Trophoblast cell (in vitro differentiated cells and primary cell): ENCODE data around the gene TOM1L2.

Source experiments
- DNase-seq, 2 donors: peaks; one replicate each; pipeline ENCODE4 v3.0.0-alpha.2; 2016
- H2AFZ ChIP-seq: 2 replicates; pipeline ENCODE4 v1.6.1; 2013; ENCODE audit warnings: low read length, moderate library complexity, mild to moderate bottlenecking; ENCODE audit not compliant: insufficient read depth, poor library complexity
- H2AK5ac ChIP-seq: 2 replicates; pipeline ENCODE4 v1.6.1; 2013; ENCODE audit warnings: mild to moderate bottlenecking, low read length
- H2BK120ac ChIP-seq: 2 replicates; pipeline ENCODE4 v1.6.1; 2013; ENCODE audit warnings: low read length, mild to moderate bottlenecking, moderate library complexity; ENCODE audit not compliant: insufficient read depth, poor library complexity
- H2BK12ac ChIP-seq: 2 replicates; pipeline ENCODE4 v1.6.1; 2013; ENCODE audit warnings: mild to moderate bottlenecking, low read length, moderate library complexity
- H2BK5ac ChIP-seq: 2 replicates; pipeline ENCODE4 v1.6.1; 2013; ENCODE audit warnings: low read length, low read depth, moderate library complexity, mild to moderate bottlenecking; ENCODE audit not compliant: poor library complexity
- H3K14ac ChIP-seq: 2 replicates; pipeline ENCODE4 v1.6.1; 2013; ENCODE audit warnings: mild to moderate bottlenecking, low read length
- H3K18ac ChIP-seq: 2 replicates; pipeline ENCODE4 v1.6.1; 2013; ENCODE audit warnings: mild to moderate bottlenecking, low read length
- H3K23ac ChIP-seq: 2 replicates; pipeline ENCODE4 v1.6.1; 2013; ENCODE audit warnings: low read length
- H3K27ac ChIP-seq: 2 replicates; pipeline ENCODE4 v1.5.1; 2013; ENCODE audit warnings: low read depth, mild to moderate bottlenecking, inconsistent platforms, low read length, moderate library complexity
- H3K27me3 ChIP-seq: 2 replicates; pipeline ENCODE4 v1.6.1; 2013; ENCODE audit warnings: inconsistent platforms, mild to moderate bottlenecking, low read length, moderate library complexity; ENCODE audit not compliant: insufficient read depth
- H3K36me3 ChIP-seq, 2 experiments: 1 replicate in 1 of 2; 2 replicates in 1 of 2; pipeline ENCODE4 v1.6.1; 2013; ENCODE audit warnings: low read length in 2 of 2, mild to moderate bottlenecking in 2 of 2, moderate library complexity in 1 of 2; ENCODE audit not compliant: insufficient read depth in 2 of 2, control insufficient read depth in 1 of 2
- H3K4ac ChIP-seq: 2 replicates; pipeline ENCODE4 v1.6.1; 2013; ENCODE audit warnings: low read depth, mild to moderate bottlenecking, low read length, moderate library complexity
- H3K4me1 ChIP-seq, 2 experiments: 1 replicate in 1 of 2; 2 replicates in 1 of 2; pipeline ENCODE4 v1.6.1; 2013; ENCODE audit warnings: low read length in 2 of 2, mild to moderate bottlenecking in 2 of 2, moderate library complexity in 1 of 2; ENCODE audit not compliant: insufficient read depth in 2 of 2, control insufficient read depth in 1 of 2
- H3K4me2 ChIP-seq: 2 replicates; pipeline ENCODE4 v1.6.1; 2013; ENCODE audit warnings: inconsistent platforms, mild to moderate bottlenecking, low read length, moderate library complexity
- H3K4me3 ChIP-seq: 2 replicates; pipeline ENCODE4 v1.5.1; 2013; ENCODE audit warnings: mild to moderate bottlenecking, low read depth, low read length, inconsistent platforms
- H3K79me1 ChIP-seq: one replicate; pipeline ENCODE4 v1.6.1; 2013; ENCODE audit warnings: low read length
- H3K79me2 ChIP-seq: 2 replicates; pipeline ENCODE4 v1.6.1; 2013; ENCODE audit warnings: low read length, mild to moderate bottlenecking; ENCODE audit not compliant: control insufficient read depth, insufficient read depth, poor library complexity
- H3K9ac ChIP-seq: 2 replicates; pipeline ENCODE4 v1.6.1; 2013; ENCODE audit warnings: mild to moderate bottlenecking, low read length
- H3K9me3 ChIP-seq: 2 replicates; pipeline ENCODE4 v1.6.1; 2013; ENCODE audit warnings: low read depth, mild to moderate bottlenecking, control low read depth, inconsistent platforms, low read length; ENCODE audit not compliant: insufficient read depth
- H4K12ac ChIP-seq: 2 replicates; pipeline ENCODE4 v1.6.1; 2013; ENCODE audit warnings: low read depth, mild to moderate bottlenecking, low read length, moderate library complexity
- H4K8ac ChIP-seq: 2 replicates; pipeline ENCODE4 v1.6.1; 2013; ENCODE audit warnings: low read depth, mild to moderate bottlenecking, low read length, moderate library complexity
- H4K91ac ChIP-seq: one replicate; pipeline ENCODE4 v1.6.1; 2013; ENCODE audit warnings: low read depth, mild to moderate bottlenecking, low read length, moderate library complexity
- WGBS: extraction: QIAGEN DNeasy Blood & Tissue Kit; methylation state at CpG from one replicate; pipeline ENCODE4 v1.1.7; 2013; ENCODE audit warnings: missing lambda C conversion rate; ENCODE audit not compliant: insufficient read length, insufficient coverage; ENCODE audit errors: extremely low coverage; 5-methylcytosine and 5-hydroxymethylcytosine counted together

TOM1L2 gene

GRCh38 chr17:17904166-17905035 is 67.8 kb downstream of the TOM1L2 start:
- Histone ChIP-seq H4K8ac (no peak overlapping the region), H3K23ac (no peak overlapping the region), H3K18ac (no peak overlapping the region), H3K36me3 (peaks cover 10 to 16% of the 10 kb centered on the region in 2 experiments), H2BK120ac (no peak overlapping the region), H3K4me3 (no peak overlapping the region), H2BK5ac (no peak overlapping the region), H3K27me3 (no peaks in the 10 kb centered on the region), H2BK12ac (no peak overlapping the region), H3K4me1 (peaks cover 14 to 28% of the 10 kb centered on the region in 2 experiments), H2AFZ (no peak overlapping the region), H2AK5ac (no peak overlapping the region), H3K14ac (no peak overlapping the region), H3K9me3 (no peaks in the 10 kb centered on the region), H3K9ac (no peak overlapping the region), H3K27ac (no peak overlapping the region), H3K4ac (no peak overlapping the region), H3K4me2 (no peak overlapping the region), H4K12ac (no peak overlapping the region), H3K79me1 (peaks cover 12% of the 10 kb centered on the region), H4K91ac (no peak overlapping the region), H3K79me2 (no peaks in the 10 kb centered on the region)
- no CpG with 5 or more reads among the region's 9 CpGs for WGBS
- no peak for DNase-seq

- Histone ChIP-seq H3K36me3 (peaks cover 14 to 21% of the 10 kb centered on the region in 2 experiments), H3K9ac (no peak overlapping the region), H2BK12ac (no peak overlapping the region), H3K27ac (no peak overlapping the region), H3K9me3 (no peaks in the 10 kb centered on the region), H2BK5ac (no peak overlapping the region), H3K4me3 (no peak overlapping the region), H2BK120ac (no peak overlapping the region), H3K23ac (no peak overlapping the region), H3K4me2 (no peak overlapping the region), H3K4ac (no peak overlapping the region), H3K14ac (no peak overlapping the region), H3K79me2 (no peaks in the 10 kb centered on the region), H4K8ac (no peak overlapping the region), H2AK5ac (no peak overlapping the region), H3K79me1 (peaks cover 12% of the 10 kb centered on the region), H2AFZ (no peak overlapping the region), H3K18ac (no peak overlapping the region), H4K12ac (no peak overlapping the region), H3K27me3 (no peaks in the 10 kb centered on the region), H4K91ac (no peak overlapping the region), H3K4me1 (peaks cover 14 to 28% of the 10 kb centered on the region in 2 experiments)
- no peak for DNase-seq
- WGBS, result no CpG with 5 or more reads among the region's 4 CpGs
These were observed 69.3 kb downstream of the TOM1L2 start for GRCh38 chr17:17902877-17903276.

GRCh38 chr17:17902376-17902775 is 69.8 kb downstream of the TOM1L2 start:
- Histone ChIP-seq H3K36me3 (peaks cover 14 to 21% of the 10 kb centered on the region in 2 experiments), H3K9ac (no peak overlapping the region), H3K9me3 (no peaks in the 10 kb centered on the region), H3K27ac (no peak overlapping the region), H2AK5ac (peak overlapping the region; percentile 20), H3K79me2 (no peaks in the 10 kb centered on the region), H4K91ac (no peak overlapping the region), H3K79me1 (peaks cover 12% of the 10 kb centered on the region), H3K23ac (no peak overlapping the region), H3K4ac (no peak overlapping the region), H2BK5ac (no peak overlapping the region), H3K14ac (no peak overlapping the region), H2BK12ac (no peak overlapping the region), H3K4me1 (peaks cover 12 to 25% of the 10 kb centered on the region in 2 experiments), H3K18ac (no peak overlapping the region), H3K4me3 (no peak overlapping the region), H3K27me3 (no peaks in the 10 kb centered on the region), H2AFZ (no peak overlapping the region), H4K8ac (no peak overlapping the region), H3K4me2 (no peak overlapping the region), H4K12ac (no peak overlapping the region), H2BK120ac (no peak overlapping the region)
- DNase-seq, result no peak
- no CpG with 5 or more reads among the region's 3 CpGs for WGBS

- Histone ChIP-seq H2BK12ac (no peak overlapping the region), H3K9me3 (no peaks in the 10 kb centered on the region), H3K4me1 (peaks cover 4 to 17% of the 10 kb centered on the region in 2 experiments), H3K4me3 (no peak overlapping the region), H3K23ac (no peak overlapping the region), H4K8ac (peak overlapping the region; percentile 12), H3K18ac (no peak overlapping the region), H3K36me3 (peaks cover 15 to 24% of the 10 kb centered on the region in 2 experiments), H3K79me2 (no peaks in the 10 kb centered on the region), H3K9ac (no peak overlapping the region), H2AK5ac (no peak overlapping the region), H2BK120ac (no peak overlapping the region), H3K27ac (peak overlapping the region; percentile 37), H3K14ac (peak overlapping the region; percentile 7), H3K27me3 (no peaks in the 10 kb centered on the region), H3K4ac (no peak overlapping the region), H3K4me2 (no peak overlapping the region), H4K91ac (peak overlapping the region; percentile 45), H4K12ac (no peak overlapping the region), H2BK5ac (no peak overlapping the region), H3K79me1 (peaks cover 4% of the 10 kb centered on the region), H2AFZ (no peak overlapping the region)
- DNase-seq, result peak in 1 of 2 donors; percentile 18
- WGBS, result no CpG with 5 or more reads among the region's 7 CpGs
These were observed 71.3 kb downstream of the TOM1L2 start for GRCh38 chr17:17900615-17901520.
